Skeletal muscle satellite cell (primary cell): ENCODE measurements around the gene DKKL1.

Experiments
- H3K27me3 ChIP-seq: 2 replicates; pipeline ENCODE4 v1.7.0; 2013; ENCODE audit warnings: low read length; ENCODE audit not compliant: control insufficient read depth, insufficient read depth
- H3K36me3 ChIP-seq: 2 replicates; pipeline ENCODE4 v1.7.0; 2013; ENCODE audit warnings: mild to moderate bottlenecking, control low read depth, low read length; ENCODE audit not compliant: insufficient read depth
- H3K4me1 ChIP-seq: 2 replicates; pipeline ENCODE4 v1.7.0; 2013; ENCODE audit warnings: low read length; ENCODE audit not compliant: control insufficient read depth, insufficient read depth
- H3K4me2 ChIP-seq: 2 replicates; pipeline ENCODE4 v1.7.0; 2013; ENCODE audit warnings: mild to moderate bottlenecking, low read length
- H3K4me3 ChIP-seq: 2 replicates; pipeline ENCODE4 v1.7.0; 2013; ENCODE audit warnings: low read length
- H3K9ac ChIP-seq: 2 replicates; pipeline ENCODE4 v1.7.0; 2013; ENCODE audit warnings: mild to moderate bottlenecking, low read depth, low read length, moderate library complexity
- H3K9me3 ChIP-seq: replicated peaks from 2 replicates; pipeline ENCODE4 v1.7.0; 2013; ENCODE audit warnings: mild to moderate bottlenecking, control low read depth, low read length

Gene DKKL1

DNA sequence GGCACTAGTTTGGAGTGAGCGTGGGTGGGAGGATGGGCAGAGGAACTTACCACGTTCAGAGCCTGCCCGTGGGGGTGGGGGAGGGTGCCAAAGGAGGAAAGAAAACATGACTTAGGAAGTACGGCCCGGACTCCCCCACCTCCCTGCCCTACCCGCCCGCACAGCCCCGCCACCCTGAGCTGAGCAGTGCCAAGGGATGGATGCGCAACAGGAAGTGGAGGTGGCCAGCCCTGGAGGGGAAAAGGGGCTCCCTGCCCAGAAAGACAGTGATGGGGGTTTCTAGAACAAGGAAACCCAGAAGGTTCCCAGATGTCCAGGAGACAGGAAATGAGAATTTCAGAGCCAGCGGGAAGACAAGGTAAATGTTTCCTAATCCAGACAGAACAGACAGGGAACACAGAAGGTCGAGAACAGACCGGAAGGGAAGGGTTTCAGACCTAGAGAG is 7.7 kb upstream of the DKKL1 start:
- Histone ChIP-seq H3K4me3 (no peak overlapping the region), H3K36me3 (peaks cover 19% of the 10 kb centered on the region), H3K9ac (no peak overlapping the region), H3K4me1 (no peaks in the 10 kb centered on the region), H3K4me2 (no peak overlapping the region), H3K27me3 (no peaks in the 10 kb centered on the region), H3K9me3 (no peaks in the 10 kb centered on the region)

DNA sequence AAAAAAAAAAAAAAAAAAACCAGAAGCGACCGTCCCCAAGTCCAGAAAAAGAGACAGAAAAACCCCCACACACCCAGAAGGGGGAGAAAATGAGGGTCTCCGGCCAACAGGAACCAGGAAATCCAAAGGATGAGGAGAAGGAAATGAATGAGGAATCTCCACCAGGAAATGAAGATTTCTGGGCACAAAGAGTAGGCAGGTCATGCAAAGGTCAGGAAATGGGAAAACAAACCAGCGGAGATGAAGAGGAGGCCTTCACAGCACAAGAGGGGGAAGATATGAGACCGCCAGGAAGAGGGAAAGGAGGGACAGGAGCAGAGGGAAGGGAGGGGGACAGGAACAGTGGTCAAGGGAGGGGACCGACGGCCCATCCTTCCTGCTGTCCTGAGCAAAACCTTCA is 7.3 kb upstream of the DKKL1 start:
- no peaks in the 10 kb centered on the region for H3K27me3 ChIP-seq
- H3K36me3 ChIP-seq, result peaks cover 17% of the 10 kb centered on the region
- no peaks in the 10 kb centered on the region for H3K9me3 ChIP-seq
- no peak overlapping the region for H3K4me2 ChIP-seq
- H3K4me1 ChIP-seq, result no peaks in the 10 kb centered on the region
- no peak overlapping the region for H3K9ac ChIP-seq
- no peak overlapping the region for H3K4me3 ChIP-seq

DNA sequence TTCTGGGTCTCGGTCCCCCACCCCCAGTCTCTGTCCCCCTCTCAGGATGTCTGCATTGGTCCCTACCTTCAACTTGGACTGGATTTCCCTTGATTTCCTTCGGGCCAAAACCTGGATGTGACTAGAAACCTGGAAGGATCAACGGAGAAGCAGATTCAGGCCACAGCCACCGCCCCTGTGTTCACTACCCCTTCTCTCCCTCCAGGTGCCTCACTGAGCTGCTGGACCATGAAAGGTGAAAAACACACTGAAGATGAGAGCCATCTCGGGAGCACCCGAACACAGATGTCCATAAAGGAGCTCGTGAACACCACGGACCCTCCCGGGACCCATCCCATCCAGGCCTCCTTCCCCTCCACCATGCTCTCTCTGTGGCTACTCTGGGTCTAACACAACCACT is 6.5 kb upstream of the DKKL1 start:
- H3K9me3 ChIP-seq, result no peaks in the 10 kb centered on the region

DNA sequence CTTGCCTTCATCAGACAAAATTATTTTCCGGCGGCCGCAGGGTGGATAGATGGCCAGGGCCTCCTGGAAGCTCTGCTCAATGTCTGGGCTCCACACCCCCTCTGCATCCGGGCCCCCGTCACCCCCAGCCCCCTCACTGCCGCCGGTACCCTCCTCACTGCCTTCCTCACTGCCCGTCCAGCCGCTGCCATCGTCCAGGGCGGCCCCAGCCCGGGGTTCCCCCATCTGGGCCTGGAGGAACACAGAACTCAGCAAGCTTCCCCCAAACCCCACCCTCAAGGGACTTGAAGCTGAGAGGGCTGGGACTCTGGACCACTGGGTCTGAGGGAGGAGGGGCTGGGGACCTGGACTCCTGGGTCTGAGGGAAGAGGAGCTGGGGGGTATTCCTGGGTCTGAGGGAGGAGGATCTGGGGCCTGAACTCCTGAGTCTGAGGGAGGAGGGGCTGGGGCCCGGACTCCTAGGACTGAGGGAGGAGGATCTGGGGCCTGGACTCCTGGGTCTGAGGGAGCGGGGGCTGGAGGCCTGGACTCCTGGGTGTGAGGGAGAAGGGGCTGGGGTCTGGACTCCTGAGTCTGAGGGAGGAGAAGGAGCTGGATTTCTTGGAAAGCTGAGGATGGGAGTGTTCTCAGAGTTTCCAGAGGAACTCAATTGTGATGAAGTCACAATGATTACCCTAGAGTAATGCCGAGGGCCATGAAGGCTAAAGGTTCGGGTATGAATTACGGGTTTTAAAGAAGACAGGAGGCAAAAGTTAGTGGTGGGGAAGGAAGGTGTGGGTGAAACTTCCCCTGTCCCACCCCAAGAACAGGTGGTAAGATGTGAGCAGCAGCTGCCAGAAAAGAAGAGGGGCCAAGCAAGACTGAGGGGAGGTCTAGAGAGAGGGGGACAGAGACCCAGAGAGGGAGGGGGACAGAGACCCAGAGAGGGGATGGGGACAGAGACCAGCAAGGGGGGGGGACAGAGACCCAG is 3.5 kb upstream of the DKKL1 start:
- H3K9ac ChIP-seq, result peak overlapping the region; percentile 92
- peaks cover 5% of the 10 kb centered on the region for H3K36me3 ChIP-seq
- H3K27me3 ChIP-seq, result no peaks in the 10 kb centered on the region
- no peaks in the 10 kb centered on the region for H3K9me3 ChIP-seq
- peaks cover 8% of the 10 kb centered on the region for H3K4me1 ChIP-seq
- H3K4me2 ChIP-seq, result no peak overlapping the region
- no peak overlapping the region for H3K4me3 ChIP-seq

More for the DNA sequence above, 6.5 kb upstream of the DKKL1 start:
- Histone ChIP-seq H3K4me2 (no peak overlapping the region), H3K9ac (no peak overlapping the region), H3K4me1 (no peaks in the 10 kb centered on the region), H3K4me3 (no peak overlapping the region), H3K36me3 (peaks cover 16% of the 10 kb centered on the region), H3K27me3 (no peaks in the 10 kb centered on the region)

DNA sequence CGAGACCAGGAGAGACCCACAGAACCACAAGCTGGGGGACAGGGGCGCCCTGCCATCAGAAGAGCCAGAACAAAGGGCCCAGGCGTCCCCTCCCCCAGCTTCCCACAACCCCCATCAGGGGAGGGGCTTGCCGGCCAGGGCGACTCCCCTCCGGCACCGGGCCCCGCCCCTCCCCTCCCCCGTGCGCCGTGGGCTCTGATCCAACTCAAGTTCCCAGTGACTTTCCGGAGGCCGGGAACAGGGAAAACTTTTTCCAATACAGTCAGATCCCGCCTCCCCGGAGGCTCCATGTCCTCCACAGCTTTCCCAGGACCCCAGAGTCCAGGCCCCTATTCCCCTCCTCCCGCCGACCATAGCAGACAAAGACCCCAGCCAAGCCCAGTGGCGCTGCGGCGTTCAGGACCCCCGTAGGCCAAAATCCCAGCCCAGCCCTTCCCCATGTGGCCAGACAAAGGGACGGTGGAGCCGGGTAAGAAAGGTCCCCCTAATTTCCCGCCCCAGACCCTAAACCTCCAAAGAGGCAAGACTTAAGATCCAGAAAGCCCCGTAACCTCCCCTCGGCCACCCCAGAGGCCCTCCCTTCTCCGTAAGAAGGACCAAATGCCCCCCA is 2.1 kb upstream of the DKKL1 start:
- peak overlapping the region; percentile 89 for H3K4me3 ChIP-seq
- H3K9ac ChIP-seq, result peak overlapping the region; percentile 92
- peaks cover 8% of the 10 kb centered on the region for H3K4me1 ChIP-seq
- peak overlapping the region; percentile 91 for H3K4me2 ChIP-seq
- H3K9me3 ChIP-seq, result no peaks in the 10 kb centered on the region
- H3K36me3 ChIP-seq, result peaks cover 5% of the 10 kb centered on the region
- H3K27me3 ChIP-seq, result no peaks in the 10 kb centered on the region

DNA sequence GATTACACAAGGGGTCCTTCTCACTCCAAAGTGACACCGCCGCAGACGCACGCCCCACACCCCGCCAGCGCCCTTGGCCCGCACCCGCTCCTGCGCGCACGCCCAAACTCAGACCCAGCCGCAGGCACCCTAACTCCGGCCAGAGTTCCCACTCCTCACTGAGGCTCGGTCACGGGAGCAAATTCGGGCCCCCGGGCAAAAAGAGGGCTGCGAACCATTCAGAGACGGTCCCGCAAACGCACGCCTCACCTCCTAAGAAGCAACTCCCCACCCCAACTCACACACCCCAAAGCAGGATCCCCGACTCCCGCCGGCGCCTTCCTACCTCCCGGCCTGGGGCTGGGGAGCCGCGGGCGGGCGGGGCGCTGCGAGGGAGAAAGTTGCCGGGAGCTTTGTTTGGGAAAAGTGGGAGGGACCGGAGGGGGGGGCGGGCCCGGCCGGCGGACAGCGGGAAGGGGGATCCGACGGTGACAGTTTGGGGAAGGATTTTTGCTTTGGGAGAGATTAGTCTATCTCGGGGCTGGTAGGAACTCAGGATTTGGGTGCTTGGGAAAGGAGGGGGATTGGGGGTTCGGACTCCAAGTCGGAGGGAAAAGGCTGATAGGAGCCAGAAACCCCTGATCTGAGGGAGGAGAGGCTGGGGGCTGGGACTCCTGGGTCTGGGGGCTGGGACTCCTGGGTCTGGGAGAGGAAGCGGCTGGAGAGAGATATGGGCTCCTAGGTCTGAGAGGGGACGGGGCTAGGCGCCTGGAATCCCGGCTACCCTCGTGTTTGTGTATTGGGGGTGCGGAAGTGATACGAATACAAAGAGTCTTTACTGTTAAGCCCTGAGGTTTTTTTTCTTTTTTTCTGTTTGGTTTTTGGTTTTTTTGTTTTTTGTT is 1.4 kb upstream of the DKKL1 start, which contains the start of gene TEAD2:
Gene TEAD2, minus strand, starts transcription at position 369 of the 881 bp plus-strand sequence. CDS start 2,341 bp downstream, outside the sequence.
- Histone ChIP-seq H3K36me3 (peaks cover 5% of the 10 kb centered on the region), H3K27me3 (no peaks in the 10 kb centered on the region), H3K9ac (peak within 1 kb of the TSS; percentile 92), H3K9me3 (no peaks in the 10 kb centered on the region), H3K4me3 (peak within 1 kb of the TSS; percentile 89), H3K4me1 (peaks cover 8% of the 10 kb centered on the region), H3K4me2 (peak within 1 kb of the TSS; percentile 91)

DNA sequence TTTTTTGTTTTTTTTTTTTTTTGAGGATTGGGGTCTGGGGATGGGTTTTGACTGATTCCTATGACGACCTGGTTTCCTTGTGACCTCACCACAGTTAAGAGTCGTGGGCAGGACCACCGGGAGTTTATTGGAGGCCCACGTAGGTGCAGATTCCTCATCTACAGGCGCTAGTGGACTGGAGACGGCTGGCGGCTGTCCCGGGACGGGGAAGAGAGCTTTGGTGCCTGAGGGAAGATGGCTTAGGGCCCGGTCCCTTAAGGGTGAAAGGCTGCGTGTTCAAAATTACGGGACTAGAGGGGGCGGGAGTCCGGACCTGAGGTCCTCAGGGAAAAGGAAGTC is 779 bp upstream of the DKKL1 start:
- Histone ChIP-seq H3K36me3 (peaks cover 5% of the 10 kb centered on the region), H3K9me3 (no peaks in the 10 kb centered on the region), H3K4me1 (peaks cover 8% of the 10 kb centered on the region), H3K4me3 (peak overlapping the region; percentile 89), H3K9ac (peak overlapping the region; percentile 92), H3K27me3 (no peaks in the 10 kb centered on the region), H3K4me2 (peak overlapping the region; percentile 91)

DNA sequence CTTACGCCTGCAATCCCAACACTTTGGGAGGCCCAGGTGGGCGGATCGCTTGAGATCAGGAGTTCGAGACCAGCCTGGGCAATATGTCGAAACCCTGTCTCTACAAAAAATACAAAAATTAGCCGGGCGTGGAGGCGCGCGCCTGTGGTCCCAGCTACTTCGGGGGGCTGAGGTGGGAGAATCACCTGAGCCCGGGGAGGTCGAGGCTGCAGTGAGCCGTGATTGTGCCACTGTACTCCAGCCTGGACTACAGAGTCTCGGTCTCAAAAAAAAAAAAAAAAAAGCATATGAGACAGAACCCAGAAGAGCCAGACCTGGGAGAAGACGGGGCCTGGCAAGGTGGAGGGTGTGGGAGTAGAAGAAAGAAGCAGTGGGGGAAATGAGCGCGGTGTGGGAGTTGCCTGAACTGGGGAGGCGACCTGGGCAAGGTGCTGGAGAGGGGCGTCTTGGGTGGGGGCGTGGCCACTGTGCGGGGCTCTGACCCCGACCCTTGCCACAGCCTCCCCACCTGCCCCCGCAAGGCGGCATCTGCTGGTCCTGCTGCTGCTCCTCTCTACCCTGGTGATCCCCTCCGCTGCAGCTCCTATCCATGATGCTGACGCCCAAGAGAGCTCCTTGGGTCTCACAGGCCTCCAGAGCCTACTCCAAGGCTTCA is 533 bp downstream of the DKKL1 start:
- Histone ChIP-seq H3K9me3 (no peaks in the 10 kb centered on the region), H3K27me3 (no peaks in the 10 kb centered on the region), H3K36me3 (peaks cover 3% of the 10 kb centered on the region), H3K4me1 (peaks cover 8% of the 10 kb centered on the region), H3K4me2 (peak overlapping the region; percentile 73), H3K4me3 (peak overlapping the region; percentile 58), H3K9ac (no peak overlapping the region)

DNA sequence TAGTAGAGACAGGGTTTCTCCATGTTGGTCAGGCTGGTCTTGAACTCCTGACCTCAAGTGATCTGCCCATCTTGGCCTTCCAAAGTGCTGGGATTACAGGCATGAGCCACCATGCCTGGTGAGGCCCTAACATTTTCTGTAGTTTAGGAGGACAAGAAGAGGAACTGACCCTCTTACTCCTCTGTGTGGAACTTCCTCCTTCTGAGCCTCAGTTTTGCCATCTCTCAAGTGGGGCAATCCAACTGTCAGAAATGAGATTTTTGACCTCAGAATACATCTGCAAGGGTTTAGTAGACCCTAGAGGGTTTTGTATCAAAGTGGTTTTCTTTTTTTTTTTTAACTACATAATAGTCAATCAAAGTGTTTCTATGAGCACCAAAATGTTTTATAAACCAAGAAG is 2.4 kb downstream of the DKKL1 start:
- H3K9ac ChIP-seq, result no peak overlapping the region
- H3K4me2 ChIP-seq, result no peak overlapping the region
- H3K4me1 ChIP-seq, result peaks cover 8% of the 10 kb centered on the region
- H3K9me3 ChIP-seq, result peaks cover 2% of the 10 kb centered on the region
- H3K27me3 ChIP-seq, result no peaks in the 10 kb centered on the region
- H3K4me3 ChIP-seq, result no peak overlapping the region
- H3K36me3 ChIP-seq, result no peaks in the 10 kb centered on the region

DNA sequence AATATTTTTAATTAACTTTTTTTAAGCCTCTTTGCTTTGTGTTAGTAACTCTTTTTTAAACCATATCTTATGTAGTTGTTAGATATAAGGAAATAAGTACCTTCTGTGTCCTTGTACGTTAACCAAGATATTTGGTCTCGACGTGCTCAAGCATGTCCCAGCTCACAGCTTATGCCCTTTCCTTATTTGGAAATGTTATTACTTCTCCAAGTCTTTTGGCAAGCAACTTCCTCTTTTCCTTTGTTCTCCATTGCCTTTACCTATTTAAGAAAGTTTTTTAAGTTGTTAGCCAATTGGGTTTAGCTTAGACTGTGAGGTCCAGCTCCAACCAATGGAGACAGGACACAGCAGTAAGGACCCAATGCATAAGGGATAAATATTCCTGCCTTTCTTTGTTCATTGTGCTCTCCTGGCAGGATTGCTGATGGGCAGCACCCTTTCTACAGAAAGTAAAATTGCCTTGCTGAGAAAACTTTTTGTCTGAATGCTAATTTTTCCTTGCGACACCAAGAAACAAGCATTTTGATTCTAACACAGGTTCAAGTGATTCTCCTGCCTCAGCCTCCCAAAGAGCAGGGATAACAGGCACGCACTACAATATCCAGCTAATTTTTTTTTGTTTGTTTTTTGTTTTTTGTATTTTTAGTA is 5.2 kb downstream of the DKKL1 start:
- H3K4me1 ChIP-seq, result no peaks in the 10 kb centered on the region

More for the DNA sequence above, 5.2 kb downstream of the DKKL1 start:
- Histone ChIP-seq H3K9ac (no peak overlapping the region), H3K9me3 (peaks cover 2% of the 10 kb centered on the region), H3K4me2 (no peak overlapping the region), H3K27me3 (no peaks in the 10 kb centered on the region), H3K4me3 (no peak overlapping the region), H3K36me3 (no peaks in the 10 kb centered on the region)
